Skin of body (tissue), 2 donors: ENCODE measurements around the gene U2SURP. TPM values are rescaled to one million over a fixed set of nuclear protein-coding genes. Genes with fewer than 3 reads are reported as not detected.
"Not testable (repeated sequence)": the region's sequence is repeated elsewhere in the genome, so short reads cannot be mapped to it uniquely, and the experiment has no call there.

ENCODE experiments used
- DNase-seq: peaks from one replicate; lab custom pipeline; 2025; lab: John Stamatoyannopoulos, UW
- total RNA-seq: library from RNA; depleted of rRNA; stranded (reverse); fragments of >200 nt; gene quantifications from one replicate; pipeline ENCODE4 v1.2.3, GENCODE V29; 2014

The U2SURP gene
- total RNA-seq, 1 donor from 2014 or later: 93.0 TPM

DNA sequence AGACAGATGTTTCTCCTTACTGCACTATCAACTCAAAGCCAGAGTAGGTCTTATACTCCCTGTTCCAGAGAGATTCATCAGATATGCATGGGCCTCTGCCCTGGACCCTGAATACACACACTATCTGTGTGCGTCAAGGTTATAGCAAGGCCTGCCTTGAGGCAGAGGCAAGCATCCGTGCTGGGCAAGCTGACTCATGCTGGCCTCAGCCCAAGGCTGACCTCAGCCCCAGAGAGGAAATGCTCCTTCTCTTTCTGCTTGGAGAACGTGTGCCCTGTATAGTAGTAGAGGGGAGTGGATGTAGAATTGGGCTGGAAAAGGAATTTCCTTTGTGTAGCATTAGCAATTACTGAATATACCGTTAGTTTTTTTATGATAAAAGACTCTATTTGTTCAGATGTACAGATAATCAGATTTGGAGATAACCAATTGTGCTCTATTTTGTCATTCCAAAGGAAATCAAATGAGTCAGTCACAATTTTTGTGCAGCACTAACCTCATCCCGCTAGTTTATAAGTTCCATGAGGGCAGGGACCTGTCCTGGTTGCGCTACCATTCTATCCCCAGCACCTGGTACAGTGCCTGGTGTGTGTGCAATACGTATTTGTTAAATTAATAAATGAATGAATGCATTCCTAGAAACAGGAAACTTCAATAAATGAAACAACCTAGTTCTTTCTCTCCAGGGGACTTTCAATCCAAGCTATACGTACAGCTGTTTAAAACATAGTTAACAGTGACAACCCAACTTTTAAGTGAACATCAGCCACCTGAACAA is 24.6 kb upstream of the U2SURP start:
- no peak for DNase-seq

DNA sequence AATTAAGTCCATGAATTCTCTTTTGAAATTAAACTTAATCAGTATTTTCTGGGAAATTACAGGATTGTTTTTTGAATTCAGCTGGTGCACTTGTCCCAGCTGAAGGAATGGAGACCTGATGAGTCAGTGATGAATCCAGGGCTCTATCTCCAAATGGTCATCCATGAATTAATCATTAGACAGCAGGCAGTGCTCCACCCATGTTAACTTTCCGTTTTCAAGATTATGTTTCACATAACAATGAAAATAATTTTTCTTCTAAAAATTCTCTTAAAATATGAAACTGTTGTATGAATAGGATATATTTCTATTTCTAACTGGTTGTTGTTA is 24.0 kb upstream of the U2SURP start:
- DNase-seq: no peak

DNA sequence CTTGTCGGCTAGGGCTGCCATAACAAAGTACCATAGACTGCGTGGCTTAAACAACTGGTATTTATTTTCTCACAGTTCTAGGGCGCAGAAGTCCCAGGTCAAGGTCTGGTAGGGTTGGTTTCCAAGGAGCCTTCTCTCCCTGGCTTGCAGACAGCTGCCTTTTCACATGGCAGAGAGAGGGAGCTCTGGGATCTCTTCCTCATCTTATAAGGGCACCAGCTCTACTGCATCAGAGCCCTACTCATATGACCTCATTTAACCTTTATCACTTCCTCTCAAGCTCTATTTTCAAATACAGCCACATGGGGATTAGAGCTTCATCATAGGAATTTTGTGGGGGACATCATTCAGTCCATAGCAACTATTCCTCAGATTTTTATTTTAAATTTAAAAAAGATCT is 20.3 kb upstream of the U2SURP start:
- no peak for DNase-seq

DNA sequence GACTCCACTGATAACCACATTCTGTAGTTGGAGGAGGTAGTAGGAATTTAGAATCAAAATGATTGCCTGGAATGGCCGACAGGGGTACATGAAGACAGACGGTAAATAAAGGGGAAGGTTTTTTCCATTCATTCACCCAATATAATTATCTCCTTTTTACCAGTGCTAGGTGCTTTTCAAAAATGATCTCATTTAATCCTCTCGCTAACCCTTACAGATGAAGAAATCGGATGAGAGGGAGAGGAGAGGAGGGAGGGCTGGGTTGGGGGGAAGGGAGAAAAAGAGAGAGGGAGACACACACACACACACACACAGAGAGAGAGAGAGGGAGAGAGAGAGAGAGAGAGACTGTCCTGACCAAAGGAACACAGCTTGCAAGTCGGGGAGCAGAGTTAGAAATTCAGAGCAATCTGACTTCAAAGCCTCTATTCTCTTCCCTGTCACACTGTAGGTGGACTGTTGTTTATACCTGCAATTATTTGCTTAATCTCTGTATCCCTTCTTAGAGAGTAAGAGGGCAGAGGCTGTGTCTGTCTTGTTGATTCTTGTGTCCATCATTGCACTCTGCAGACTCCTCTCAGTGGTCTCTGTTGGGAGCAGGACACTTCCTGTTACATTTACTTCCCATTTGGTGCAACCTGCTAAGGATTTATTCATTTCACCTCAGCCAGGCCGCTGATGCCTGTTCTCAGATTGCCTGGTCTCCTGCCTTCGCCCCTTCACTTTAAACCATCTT is 19.2 kb upstream of the U2SURP start:
- DNase-seq: no peak

DNA sequence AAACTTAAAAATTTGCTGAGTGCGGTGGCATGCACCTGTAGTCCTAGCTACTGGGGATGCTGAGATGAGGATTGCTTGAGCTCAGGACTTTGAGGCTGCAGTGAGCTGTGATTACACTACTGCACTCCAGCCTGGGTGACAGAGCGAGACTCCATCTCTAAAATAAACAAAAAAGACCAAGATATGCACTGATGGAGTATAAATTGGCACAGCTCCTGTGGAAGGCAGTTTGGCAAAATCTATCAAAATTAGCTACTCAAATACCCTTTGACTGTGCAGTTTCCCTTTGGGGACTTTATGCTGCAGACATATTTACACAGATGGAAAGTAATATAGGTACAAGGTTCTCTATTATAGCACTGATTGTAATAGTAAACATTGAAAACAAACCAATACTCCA is 18.1 kb upstream of the U2SURP start:
- no peak for DNase-seq

DNA sequence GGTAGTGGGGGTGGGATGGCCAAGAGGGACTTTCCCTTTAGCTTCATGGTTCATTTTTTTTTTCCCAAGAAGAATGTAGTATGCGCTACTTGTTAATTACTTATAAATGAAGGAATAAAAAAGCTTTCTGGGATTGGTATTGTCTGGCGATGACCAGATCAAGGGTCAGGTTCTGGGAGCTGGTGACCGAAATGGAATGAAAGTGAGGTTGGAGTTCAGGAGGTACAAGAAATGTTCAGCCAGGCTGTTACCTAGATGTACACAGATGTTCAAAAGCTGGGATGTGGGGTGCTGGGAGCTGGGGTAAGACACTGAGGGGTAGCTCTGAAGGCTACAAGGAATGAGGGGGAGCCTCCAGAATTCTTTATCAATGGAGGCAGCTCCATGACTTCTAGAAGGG is 17.1 kb upstream of the U2SURP start:
- DNase-seq: no peak

DNA sequence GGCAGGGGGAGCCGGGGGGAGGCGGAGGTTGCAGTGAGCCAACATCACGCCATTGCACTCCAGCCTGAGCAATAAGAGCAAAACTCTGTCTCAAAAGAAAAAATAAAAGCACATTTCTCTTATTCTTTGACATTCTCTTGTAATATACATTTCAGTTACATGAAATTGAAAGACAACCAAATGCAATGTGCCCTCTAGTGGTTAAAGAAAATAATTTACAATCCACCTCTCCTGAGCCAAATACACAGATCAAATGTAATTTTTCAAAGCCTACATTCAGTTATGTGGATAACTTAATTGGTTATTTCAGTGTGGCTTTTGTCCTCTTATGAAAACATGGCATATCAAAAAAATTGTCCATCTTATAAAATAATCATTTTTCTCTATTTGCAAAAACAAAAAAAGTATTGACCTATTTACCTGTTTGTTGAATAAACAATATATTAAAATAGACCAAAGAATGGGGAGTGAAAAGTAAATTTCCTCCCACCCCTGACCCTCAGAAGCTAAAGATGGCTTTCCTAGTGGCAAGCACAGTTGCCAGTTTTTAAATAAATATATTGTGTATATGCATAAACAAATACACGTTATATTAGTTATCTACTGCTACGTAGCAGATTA is 14.2 kb upstream of the U2SURP start:
- no peak for DNase-seq

DNA sequence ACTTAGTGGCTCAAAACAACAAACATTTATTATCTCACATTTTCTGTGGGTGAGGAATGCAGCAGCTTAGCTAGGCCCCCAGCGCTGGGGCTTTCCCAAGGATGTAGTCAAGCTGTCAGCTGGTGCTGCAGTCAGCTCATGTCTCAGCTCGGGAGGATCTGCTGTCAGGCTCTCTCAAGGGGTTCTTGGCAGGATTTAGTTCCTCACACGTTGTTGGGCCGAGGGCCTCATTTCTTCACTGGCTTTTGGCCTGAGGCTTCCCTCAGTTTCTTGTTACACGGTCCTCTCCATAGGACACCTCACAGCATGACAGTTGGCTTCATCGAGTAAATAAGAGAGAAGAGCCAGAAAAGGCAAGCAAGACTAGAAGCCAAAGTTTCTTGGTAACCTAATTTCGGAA is 13.7 kb upstream of the U2SURP start:
- no peak for DNase-seq

DNA sequence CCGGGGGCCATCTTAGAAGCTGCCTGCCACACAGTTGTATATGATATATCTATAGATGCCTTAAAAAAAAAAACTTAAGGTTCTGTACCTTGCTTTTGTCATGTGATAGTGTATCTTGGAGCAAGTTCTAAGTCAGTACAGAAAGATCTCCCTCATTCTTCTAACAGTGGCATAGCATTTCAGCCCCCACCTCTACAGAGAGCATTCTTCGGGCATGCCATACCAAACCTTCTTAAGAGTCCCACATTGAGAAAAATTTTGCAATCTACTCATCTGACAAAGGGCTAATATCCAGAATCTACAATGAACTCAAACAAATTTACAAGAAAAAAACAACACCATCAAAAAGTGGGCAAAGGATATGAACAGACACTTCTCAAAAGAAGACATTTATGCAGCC is 13.1 kb upstream of the U2SURP start:
- not testable (repeated sequence) for DNase-seq

DNA sequence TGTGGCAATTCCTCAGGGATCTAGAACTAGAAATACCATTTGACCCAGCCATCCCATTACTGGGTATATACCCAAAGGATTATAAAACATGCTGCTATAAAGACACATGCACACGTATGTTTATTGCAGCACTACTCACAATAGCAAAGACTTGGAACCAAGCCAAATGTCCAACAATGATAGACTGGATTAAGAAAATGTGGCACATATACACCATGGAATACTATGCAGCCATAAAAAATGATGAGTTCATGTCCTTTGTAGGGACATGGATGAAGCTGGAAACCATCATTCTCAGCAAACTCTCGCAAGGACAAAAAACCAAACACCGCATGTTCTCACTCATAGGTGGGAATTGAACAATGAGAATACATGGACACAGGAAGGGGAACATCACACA is 12.5 kb upstream of the U2SURP start:
- DNase-seq: not testable (repeated sequence)

DNA sequence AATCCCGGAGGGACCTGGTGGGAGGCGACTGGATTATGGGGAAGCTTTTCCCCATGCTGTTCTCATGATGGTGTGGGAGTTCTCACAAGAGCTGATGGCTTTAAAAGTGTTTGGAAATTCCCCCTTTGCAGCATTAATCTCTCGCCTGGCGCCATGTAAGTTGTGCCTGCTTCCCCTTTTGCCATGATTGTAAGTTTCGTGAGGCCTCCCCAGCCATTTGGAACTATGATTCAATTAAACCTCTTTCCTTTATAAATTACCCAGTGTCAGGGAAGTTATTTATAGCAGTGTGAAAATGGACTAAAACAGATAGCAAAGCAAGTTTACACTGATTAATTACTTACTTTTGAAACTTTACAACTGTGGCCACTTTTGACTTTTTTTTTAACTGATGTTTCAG is 10.6 kb upstream of the U2SURP start:
- no peak for DNase-seq

DNA sequence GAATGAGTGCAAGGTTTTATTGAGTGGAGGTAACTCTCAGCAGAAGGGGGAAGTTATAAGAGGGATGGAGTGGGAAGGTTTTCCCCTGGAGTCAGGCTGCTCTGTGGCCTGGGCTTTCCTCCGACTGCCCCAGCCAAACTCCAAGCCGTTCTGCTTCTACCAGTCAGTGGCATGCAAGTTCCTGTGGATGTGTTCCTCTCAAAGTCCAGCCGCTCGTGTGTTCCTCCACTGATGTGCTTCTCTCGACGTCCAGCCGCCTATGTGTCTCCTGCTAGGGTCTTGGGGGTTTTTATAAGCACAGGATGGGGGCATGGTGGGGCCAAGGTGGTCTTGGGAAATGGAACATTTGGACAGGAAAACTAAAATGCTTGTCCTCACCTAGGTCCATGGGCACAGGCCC is 9.0 kb upstream of the U2SURP start:
- no peak for DNase-seq

DNA sequence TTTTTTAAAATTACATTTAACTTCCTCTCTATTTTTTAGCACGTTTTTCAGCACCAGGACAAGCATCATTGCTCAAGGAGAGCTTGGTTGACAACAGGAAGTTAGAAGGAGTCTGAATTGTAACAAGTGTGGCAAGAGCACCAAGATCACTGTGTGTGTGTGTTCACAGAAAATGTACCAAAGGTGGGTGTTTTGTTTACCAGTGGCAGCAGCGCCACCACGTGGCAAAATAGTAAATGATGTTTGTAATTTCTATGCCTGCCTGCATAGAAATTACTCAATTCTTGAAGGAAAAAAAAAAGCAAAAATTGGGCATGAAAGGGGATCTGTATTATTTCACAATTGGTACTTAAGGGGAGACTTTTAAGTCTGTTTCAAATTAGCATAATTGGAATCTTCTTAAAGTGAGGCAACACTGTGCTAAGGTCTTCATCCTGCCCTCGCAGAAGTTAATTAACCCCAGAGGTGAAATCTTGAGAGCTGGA is 7.4 kb upstream of the U2SURP start:
- peak; percentile 8 for DNase-seq

DNA sequence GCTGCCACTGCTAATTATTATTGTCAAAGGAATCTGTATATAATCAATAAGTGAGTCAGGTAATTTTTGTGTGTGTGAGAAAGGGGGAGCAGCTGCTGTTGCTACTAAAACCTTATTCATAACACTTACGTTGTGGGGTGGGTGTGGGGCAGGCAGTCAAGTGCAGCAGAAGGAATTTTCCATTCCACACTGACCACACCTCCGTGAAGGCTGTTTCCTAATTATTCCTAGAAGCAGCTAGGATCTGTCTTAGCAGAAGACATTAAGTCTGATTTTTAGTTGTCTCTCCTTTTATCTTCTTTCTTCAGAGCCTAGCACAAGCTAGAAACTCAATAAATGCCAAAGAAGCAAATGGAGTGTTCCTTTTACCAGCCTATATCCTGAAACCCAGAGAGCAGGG is 4.0 kb upstream of the U2SURP start:
- no peak for DNase-seq

DNA sequence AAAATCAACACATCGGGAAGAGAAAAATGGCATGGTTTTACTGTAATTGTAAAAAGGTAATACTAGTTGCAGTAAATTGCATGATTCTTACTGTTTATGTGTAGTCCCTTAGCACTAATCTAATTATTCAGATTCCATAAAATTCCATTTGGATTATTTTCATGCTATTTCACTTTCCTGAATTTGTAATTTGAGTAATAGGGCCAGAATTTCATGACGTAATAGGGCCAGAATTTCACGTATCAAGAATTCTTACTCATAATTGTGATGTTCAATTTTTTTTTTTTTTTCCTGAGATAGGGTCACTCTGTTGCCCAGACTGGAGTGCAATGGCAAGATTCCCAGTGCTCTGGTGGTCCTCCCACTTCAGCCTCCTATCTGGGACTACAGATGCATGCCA is 2.9 kb upstream of the U2SURP start:
- DNase-seq: no peak

DNA sequence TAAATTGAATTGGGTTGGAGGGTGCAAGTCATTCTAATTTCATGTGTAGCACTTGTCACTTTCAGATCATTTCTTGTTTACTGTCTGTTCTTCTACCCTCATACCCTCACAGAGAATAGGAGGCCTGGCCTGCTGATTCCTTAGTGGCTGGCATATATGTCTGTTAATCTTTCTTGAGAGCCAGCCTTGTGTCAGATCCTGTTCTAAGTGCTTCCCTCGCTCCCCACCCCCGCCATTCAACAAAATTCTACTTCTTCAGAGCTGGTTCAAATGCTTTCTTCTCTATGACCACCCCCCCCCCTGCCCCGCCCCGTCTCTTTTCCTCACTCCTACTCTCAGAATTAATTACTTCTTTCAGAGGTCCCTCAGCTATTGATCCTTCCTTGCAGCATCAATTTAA is 1.5 kb upstream of the U2SURP start:
- no peak for DNase-seq

DNA sequence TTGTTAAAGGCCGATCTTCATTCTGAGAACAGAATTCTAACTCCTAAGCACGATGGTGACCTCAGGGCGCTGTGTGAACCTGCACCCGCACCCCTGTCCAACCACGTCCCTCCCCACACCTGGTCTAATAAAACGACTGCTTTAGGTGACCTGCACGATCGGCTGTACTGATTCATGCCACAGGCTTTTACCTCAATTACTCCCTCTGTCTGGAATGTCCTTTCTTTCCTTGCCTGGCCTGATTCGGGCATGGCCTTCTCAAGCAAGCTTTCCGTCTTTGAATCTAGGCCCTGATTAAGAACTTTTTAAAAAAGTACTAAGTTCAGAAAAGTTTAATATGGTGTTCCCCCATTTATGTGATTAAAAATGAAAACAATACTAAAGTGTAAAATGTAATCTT is 842 bp upstream of the U2SURP start:
- no peak for DNase-seq

DNA sequence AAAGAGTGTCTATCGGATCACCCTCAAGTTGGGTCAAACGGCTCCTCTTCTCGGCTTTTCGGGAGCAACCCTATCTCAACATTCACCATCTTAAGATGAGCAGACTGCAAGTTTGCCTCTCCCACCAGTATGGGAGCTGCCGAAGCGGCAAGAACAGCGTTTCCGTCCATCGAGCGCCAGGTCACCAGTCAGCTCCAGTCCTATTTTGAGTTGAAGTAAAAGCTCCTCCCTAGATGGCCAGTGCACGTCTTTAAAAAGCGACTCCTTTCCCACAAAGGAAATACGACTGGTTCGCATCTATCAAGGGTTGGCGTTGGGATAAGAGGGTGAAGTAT is 369 bp upstream of the U2SURP start:
- no peak for DNase-seq

DNA sequence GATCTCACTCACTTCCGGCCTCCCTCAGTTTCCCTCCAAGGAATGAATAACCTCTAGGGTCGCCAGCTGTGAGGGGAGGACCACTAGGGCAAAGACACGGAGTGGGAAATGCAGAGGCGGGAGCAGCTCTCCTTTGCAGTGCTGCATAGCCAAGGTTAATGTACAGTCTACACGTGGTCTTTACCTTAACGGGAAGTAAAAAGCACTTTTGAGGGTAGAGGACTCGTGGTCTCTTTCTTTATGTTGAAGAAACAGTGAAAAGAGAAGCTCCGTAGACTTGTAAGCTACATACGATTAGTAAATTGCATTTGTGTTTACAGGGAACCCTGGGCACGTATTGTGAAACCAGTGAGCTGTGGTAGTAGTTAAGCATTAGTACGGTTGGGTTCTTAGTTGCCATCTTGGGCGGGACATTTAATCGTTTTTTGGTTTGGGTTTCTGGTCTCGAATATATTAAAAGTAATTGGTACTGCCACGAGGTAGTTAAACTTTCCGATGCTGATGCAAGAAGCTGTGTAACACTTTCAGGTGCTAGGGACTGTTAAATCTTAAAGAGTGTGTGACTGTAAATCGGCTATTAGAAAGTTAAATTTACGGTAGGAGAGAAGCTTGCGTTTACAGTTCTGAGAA is 828 bp downstream of the U2SURP start:
- DNase-seq: no peak

DNA sequence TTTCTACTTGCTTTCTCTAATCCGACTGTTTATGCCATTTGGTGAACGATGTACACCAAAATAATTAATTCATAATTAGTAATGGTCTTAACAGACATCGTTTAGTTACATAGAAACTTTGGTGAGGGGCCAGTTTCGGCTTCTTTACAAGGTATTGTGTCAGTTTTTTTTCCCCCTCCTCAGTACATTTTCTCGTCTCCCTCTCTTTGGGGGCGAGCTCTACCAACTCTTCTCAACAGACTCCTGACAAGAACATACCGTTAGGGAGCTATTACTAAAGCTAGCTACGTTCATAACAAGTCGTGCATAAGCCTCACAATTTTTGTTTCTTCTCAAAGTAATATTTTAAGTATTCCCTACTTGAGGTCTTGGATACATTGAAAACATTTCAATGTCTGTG is 1.4 kb downstream of the U2SURP start:
- DNase-seq: no peak

DNA sequence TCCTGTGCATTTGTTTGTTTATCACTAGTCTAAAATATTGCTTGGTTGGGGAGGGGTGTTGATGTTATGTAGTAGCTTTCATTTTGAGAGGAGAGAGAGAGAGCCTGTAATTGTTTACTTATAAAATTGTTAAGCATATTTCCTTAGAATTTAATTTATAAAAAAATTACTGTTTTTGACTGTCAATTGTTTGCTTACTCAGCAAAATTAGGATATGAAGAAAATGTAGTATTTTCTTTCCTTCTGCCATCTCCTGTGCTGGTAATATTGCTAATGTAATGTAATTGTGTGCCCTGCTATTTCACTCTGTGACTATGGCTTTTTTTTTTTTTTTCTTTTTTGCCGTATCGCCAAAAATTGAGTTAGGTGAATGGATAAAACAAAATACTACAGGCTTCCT is 3.5 kb downstream of the U2SURP start:
- DNase-seq: no peak

DNA sequence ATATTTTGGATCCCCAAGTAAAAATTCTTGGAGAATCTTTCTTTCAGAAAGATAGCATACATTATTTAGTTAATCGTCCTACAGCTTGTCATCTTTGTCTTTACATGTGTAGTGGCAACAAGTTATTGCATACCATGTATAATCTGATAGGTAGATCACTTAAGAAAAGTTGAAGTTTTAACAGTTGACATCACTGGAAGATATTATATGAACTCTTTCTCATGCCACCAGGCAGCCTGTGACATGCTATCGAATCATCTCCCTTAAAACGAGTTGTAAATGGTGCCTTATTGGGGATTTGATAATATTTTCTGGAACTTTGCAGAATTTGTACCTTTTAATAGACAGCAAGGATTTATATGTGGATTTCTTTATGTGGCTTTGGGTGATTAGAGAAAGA is 8.7 kb downstream of the U2SURP start:
- no peak for DNase-seq
